Measurements from ENCODE around the gene CES3.
"Not testable (repeated sequence)": the region's sequence is repeated elsewhere in the genome, so short reads cannot be mapped to it uniquely, and the experiment has no call there.

Gene CES3

DNA sequence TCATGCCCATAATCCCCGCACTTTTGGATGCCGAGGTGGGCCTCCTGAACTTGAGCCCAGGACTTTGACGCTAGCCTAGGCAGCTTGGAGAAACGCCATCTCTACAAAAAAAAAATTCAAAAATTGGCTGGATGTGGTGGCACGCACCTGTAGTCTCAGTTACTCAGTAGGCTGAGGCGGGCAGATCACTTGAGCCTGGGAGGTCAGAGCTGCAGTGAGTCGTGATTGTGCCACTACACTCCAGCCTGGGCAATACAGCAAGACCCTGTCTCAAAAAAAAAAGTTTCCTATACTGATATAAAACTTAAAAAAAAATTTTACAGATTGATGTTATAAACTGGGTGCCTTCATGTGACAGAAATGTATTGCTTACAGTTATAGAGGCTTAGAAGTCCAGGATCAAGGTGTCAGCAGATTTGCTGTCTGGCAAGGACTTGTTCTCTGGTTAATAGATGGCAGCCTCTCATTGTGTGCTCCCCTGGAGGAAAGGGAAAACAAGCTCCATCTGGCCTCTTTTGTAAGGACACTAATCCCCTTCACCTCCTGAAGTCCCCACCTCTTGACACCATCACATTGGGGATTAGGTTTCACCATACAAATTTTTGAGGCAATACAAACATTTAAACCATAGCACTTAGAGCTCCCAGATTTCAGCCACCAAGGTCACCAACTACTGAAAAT, 8.5 kb upstream of the CES3 start:
- Histone ChIP-seq H3K27me3 (ENCODE audit: control insufficient read depth in 1 of 2, insufficient read depth in 1 of 2, low read length in 2 of 2) (peaks cover 14 to 15% of the 10 kb centered on the region in 2 experiments), H2BK15ac (ENCODE audit: low read depth, poor library complexity, severe bottlenecking) (no peak overlapping the region), H2AK5ac (ENCODE audit: low read length, severe bottlenecking) (no peak overlapping the region), H3K4me3 (ENCODE audit: insufficient read depth in 1 of 2, low read depth in 1 of 2, low read length in 2 of 2) (no peak overlapping the region), H3K36me3 (ENCODE audit: control insufficient read depth in 1 of 2, insufficient read depth in 2 of 2, low read depth in 1 of 2, low read length in 2 of 2) (no peaks in the 10 kb centered on the region), H3K79me1 (replicated peaks; ENCODE audit: low read length, poor library complexity, severe bottlenecking) (no peaks in the 10 kb centered on the region), H4K91ac (ENCODE audit: low read length) (no peak overlapping the region), H2AFZ (ENCODE audit: low read depth, low read length) (no peak overlapping the region), H3K14ac (ENCODE audit: low read length in 2 of 2) (no peak overlapping the region), H3K9me3 (ENCODE audit: control insufficient read depth, low read length) (peaks cover 4% of the 10 kb centered on the region), H3K23ac (ENCODE audit: low read length in 2 of 2) (no peak overlapping the region), H2BK5ac (ENCODE audit: low read depth, low read length, poor library complexity, severe bottlenecking) (no peak overlapping the region), H3K9ac (ENCODE audit: low read length) (no peak overlapping the region), H2BK12ac (ENCODE audit: low read length in 2 of 2) (no peak overlapping the region), H3K27ac (ENCODE audit: low read length, poor library complexity, severe bottlenecking) (no peak overlapping the region), H3K4ac (ENCODE audit: low read depth in 1 of 2, low read length in 2 of 2) (no peak overlapping the region), H2BK120ac (ENCODE audit: low read depth, low read length) (no peak overlapping the region), H3K4me2 (ENCODE audit: low read length, poor library complexity, severe bottlenecking) (no peak overlapping the region), H3K4me1 (ENCODE audit: control insufficient read depth, insufficient read depth, low read depth, low read length) (peaks cover 7% of the 10 kb centered on the region), H3K18ac (ENCODE audit: low read depth in 1 of 2, low read length in 2 of 2) (no peak overlapping the region), H4K8ac (ENCODE audit: low read length) (no peak overlapping the region)
- 93% methylated on average over 6 of the region's 7 CpGs for WGBS
- no peak for DNase-seq

DNA sequence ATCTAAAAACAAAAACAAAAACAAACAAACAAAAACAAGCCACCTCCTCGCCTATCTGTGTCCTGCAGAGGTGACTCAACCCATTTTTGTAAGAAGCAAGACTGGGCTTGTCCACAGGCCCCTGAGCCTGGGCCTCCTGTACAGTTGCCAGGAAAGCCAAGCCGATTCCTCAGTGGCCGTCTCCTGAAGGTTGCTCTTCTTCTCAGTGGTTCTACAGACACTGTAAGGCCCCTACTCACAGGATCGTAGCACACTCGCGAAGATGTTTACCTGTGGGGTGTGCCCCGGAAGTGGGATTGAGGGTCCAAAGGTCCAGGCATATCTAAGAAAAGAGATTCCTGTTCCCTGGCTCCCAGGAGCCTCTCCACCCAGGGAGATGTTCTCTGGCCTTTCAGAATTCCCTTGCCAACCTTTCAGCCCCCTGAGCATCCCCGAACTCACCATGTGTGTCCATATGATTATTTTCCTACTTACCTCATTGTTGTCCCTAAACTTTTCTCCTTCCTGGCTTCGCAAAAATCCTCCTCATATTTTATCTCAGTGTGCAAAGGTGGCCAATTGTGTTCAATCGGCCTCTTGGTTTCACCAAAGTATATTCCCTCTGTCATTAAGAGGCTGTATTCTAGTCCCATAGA, 7.5 kb upstream of the CES3 start:
- no peaks in the 10 kb centered on the region for H3K36me3 ChIP-seq (ENCODE audit: control insufficient read depth in 1 of 2, insufficient read depth in 2 of 2, low read depth in 1 of 2, low read length in 2 of 2)
- no peak overlapping the region for H2AFZ ChIP-seq (ENCODE audit: low read depth, low read length)
- H3K27me3 ChIP-seq (ENCODE audit: control insufficient read depth in 1 of 2, insufficient read depth in 1 of 2, low read length in 2 of 2) = peaks cover 15 to 20% of the 10 kb centered on the region in 2 experiments
- H2BK12ac ChIP-seq (ENCODE audit: low read length in 2 of 2) = no peak overlapping the region
- no peak overlapping the region for H2BK15ac ChIP-seq (ENCODE audit: low read depth, poor library complexity, severe bottlenecking)
- WGBS = 86% methylated on average over 10 of the region's 10 CpGs
- DNase-seq = no peak
- H3K9ac ChIP-seq (ENCODE audit: low read length) = peak overlapping the region; percentile 45
- no peaks in the 10 kb centered on the region for H3K79me1 ChIP-seq (replicated peaks; ENCODE audit: low read length, poor library complexity, severe bottlenecking)
- H3K27ac ChIP-seq (ENCODE audit: low read length, poor library complexity, severe bottlenecking) = no peak overlapping the region
- H3K14ac ChIP-seq (ENCODE audit: low read length in 2 of 2) = no peak overlapping the region
- H3K9me3 ChIP-seq (ENCODE audit: control insufficient read depth, low read length) = peaks cover 4% of the 10 kb centered on the region
- H4K8ac ChIP-seq (ENCODE audit: low read length) = no peak overlapping the region
- no peak overlapping the region for H3K4ac ChIP-seq (ENCODE audit: low read depth in 1 of 2, low read length in 2 of 2)
- no peak overlapping the region for H3K4me2 ChIP-seq (ENCODE audit: low read length, poor library complexity, severe bottlenecking)
- no peak overlapping the region for H3K18ac ChIP-seq (ENCODE audit: low read depth in 1 of 2, low read length in 2 of 2)
- H3K4me3 ChIP-seq (ENCODE audit: insufficient read depth in 1 of 2, low read depth in 1 of 2, low read length in 2 of 2) = no peak overlapping the region
- peaks cover 2% of the 10 kb centered on the region for H3K4me1 ChIP-seq (ENCODE audit: control insufficient read depth, insufficient read depth, low read depth, low read length)
- no peak overlapping the region for H3K23ac ChIP-seq (ENCODE audit: low read length in 2 of 2)
- H4K91ac ChIP-seq (ENCODE audit: low read length) = no peak overlapping the region
- H2AK5ac ChIP-seq (ENCODE audit: low read length, severe bottlenecking) = no peak overlapping the region
- no peak overlapping the region for H2BK120ac ChIP-seq (ENCODE audit: low read depth, low read length)
- H2BK5ac ChIP-seq (ENCODE audit: low read depth, low read length, poor library complexity, severe bottlenecking) = no peak overlapping the region

- H3K18ac ChIP-seq (ENCODE audit: low read depth in 1 of 2, low read length in 2 of 2) = no peak overlapping the region
- DNase-seq = peak; percentile 82
- no peaks in the 10 kb centered on the region for H3K4me1 ChIP-seq (ENCODE audit: control insufficient read depth, insufficient read depth, low read depth, low read length)
- H3K23ac ChIP-seq (ENCODE audit: low read length in 2 of 2) = no peak overlapping the region
- H3K27me3 ChIP-seq (ENCODE audit: control insufficient read depth in 1 of 2, insufficient read depth in 1 of 2, low read length in 2 of 2) = peaks cover 10 to 16% of the 10 kb centered on the region in 2 experiments
- no peak overlapping the region for H3K27ac ChIP-seq (ENCODE audit: low read length, poor library complexity, severe bottlenecking)
- H3K4me3 ChIP-seq (ENCODE audit: insufficient read depth in 1 of 2, low read depth in 1 of 2, low read length in 2 of 2) = no peak overlapping the region
- H2BK5ac ChIP-seq (ENCODE audit: low read depth, low read length, poor library complexity, severe bottlenecking) = no peak overlapping the region
- no peak overlapping the region for H3K14ac ChIP-seq (ENCODE audit: low read length in 2 of 2)
- H3K9me3 ChIP-seq (ENCODE audit: control insufficient read depth, low read length) = peaks cover 4% of the 10 kb centered on the region
- no peak overlapping the region for H4K91ac ChIP-seq (ENCODE audit: low read length)
- H3K4ac ChIP-seq (ENCODE audit: low read depth in 1 of 2, low read length in 2 of 2) = no peak overlapping the region
- no peaks in the 10 kb centered on the region for H3K36me3 ChIP-seq (ENCODE audit: control insufficient read depth in 1 of 2, insufficient read depth in 2 of 2, low read depth in 1 of 2, low read length in 2 of 2)
- 21% methylated on average over 7 of the region's 8 CpGs for WGBS
- H3K4me2 ChIP-seq (ENCODE audit: low read length, poor library complexity, severe bottlenecking) = no peak overlapping the region
- peak overlapping the region; percentile 45 for H3K9ac ChIP-seq (ENCODE audit: low read length)
- no peak overlapping the region for H2BK12ac ChIP-seq (ENCODE audit: low read length in 2 of 2)
- no peak overlapping the region for H2AK5ac ChIP-seq (ENCODE audit: low read length, severe bottlenecking)
- H4K8ac ChIP-seq (ENCODE audit: low read length) = no peak overlapping the region
- no peak overlapping the region for H2AFZ ChIP-seq (ENCODE audit: low read depth, low read length)
- H2BK120ac ChIP-seq (ENCODE audit: low read depth, low read length) = no peak overlapping the region
- no peaks in the 10 kb centered on the region for H3K79me1 ChIP-seq (replicated peaks; ENCODE audit: low read length, poor library complexity, severe bottlenecking)
- H2BK15ac ChIP-seq (ENCODE audit: low read depth, poor library complexity, severe bottlenecking) = no peak overlapping the region
Measured at GRCh38 chr16:66954097-66954659, 6.9 kb upstream of the CES3 start.

DNA sequence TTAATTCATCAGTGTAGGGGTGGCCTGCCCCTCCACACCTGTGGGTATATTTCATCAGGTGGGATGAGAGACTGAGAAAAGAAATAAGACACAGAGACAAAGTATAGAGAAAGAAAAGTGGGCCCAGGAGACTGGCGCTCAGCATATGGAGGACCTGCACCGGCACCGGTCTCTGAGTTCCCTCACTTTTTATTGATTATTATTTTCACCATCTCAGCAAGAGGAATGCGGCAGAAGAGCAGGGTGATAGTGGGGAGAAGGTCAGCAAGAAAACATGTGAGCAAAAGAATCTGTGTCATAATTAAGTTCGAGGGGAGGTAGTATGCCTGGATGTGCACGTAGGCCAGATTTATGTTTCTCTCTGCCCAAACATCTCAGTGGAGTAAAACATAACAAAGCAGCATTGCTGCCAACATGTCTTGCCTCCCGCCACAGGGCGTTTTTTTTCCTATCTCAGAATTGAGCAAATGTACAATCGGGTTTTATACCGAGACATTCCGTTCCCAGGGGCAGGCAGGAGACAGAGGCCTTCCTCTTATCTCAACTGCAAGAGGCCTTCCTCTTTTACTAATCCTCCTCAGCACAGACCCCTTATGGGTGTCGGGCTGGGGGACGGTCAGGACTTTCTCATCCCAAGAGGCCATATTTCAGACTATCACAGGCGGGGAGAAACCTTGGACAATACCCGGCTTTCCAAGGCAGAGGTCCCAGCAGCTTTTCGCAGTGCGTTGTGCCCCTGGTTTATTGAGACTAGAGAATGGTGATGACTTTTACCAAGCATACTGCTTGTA, 5.5 kb upstream of the CES3 start:
- H4K91ac ChIP-seq (ENCODE audit: low read length); H3K4me1 ChIP-seq (ENCODE audit: control insufficient read depth, insufficient read depth, low read depth, low read length); H4K8ac ChIP-seq (ENCODE audit: low read length); H3K79me1 ChIP-seq (replicated peaks; ENCODE audit: low read length, poor library complexity, severe bottlenecking); H3K27ac ChIP-seq (ENCODE audit: low read length, poor library complexity, severe bottlenecking); H3K18ac ChIP-seq (ENCODE audit: low read depth in 1 of 2, low read length in 2 of 2); H3K4me3 ChIP-seq (ENCODE audit: insufficient read depth in 1 of 2, low read depth in 1 of 2, low read length in 2 of 2); H2BK12ac ChIP-seq (ENCODE audit: low read length in 2 of 2); H2AFZ ChIP-seq (ENCODE audit: low read depth, low read length); H2AK5ac ChIP-seq (ENCODE audit: low read length, severe bottlenecking); H3K23ac ChIP-seq (ENCODE audit: low read length in 2 of 2); H3K4ac ChIP-seq (ENCODE audit: low read depth in 1 of 2, low read length in 2 of 2); H2BK15ac ChIP-seq (ENCODE audit: low read depth, poor library complexity, severe bottlenecking); DNase-seq; H3K14ac ChIP-seq (ENCODE audit: low read length in 2 of 2); H3K36me3 ChIP-seq (ENCODE audit: control insufficient read depth in 1 of 2, insufficient read depth in 2 of 2, low read depth in 1 of 2, low read length in 2 of 2); H2BK120ac ChIP-seq (ENCODE audit: low read depth, low read length); H2BK5ac ChIP-seq (ENCODE audit: low read depth, low read length, poor library complexity, severe bottlenecking); H3K9me3 ChIP-seq (ENCODE audit: control insufficient read depth, low read length); H3K4me2 ChIP-seq (ENCODE audit: low read length, poor library complexity, severe bottlenecking); H3K9ac ChIP-seq (ENCODE audit: low read length): not testable (repeated sequence)
- 72% methylated on average over 10 of the region's 17 CpGs for WGBS
- peaks cover 0 to 12% of the 10 kb centered on the region in 2 experiments for H3K27me3 ChIP-seq (ENCODE audit: control insufficient read depth in 1 of 2, insufficient read depth in 1 of 2, low read length in 2 of 2)
